Stimulated activated naive CD4-positive, alpha-beta T cell treated with Interleukin-2 at 50 U/mL for 16 hours (primary cell): Measurements from ENCODE around the gene NELFA.

ENCODE experiments used
- DNase-seq: peaks from one replicate; lab custom pipeline; 2025; lab: John Stamatoyannopoulos, UW

NELFA gene

GRCh38 chr4:2008921-2009650 lies at the start of gene NELFA:
TSS of gene NELFA (minus strand) at chr4:2008974. CDS start at chr4:2008959, 15 bp downstream.
- DNase-seq, result peak; percentile 92

GRCh38 chr4:2057382-2058065 lies 48.8 kb upstream of the NELFA start:
- no peak for DNase-seq

- no peak for DNase-seq
These were observed 45.4 kb upstream of the NELFA start for GRCh38 chr4:2054217-2054616.

- no peak for DNase-seq
These were observed 42.3 kb upstream of the NELFA start for GRCh38 chr4:2051086-2051485.

GRCh38 chr4:2049811-2050210 lies 41.0 kb upstream of the NELFA start:
- DNase-seq, result no peak

- no peak for DNase-seq
These were observed 40.6 kb upstream of the NELFA start for GRCh38 chr4:2049381-2049780.

- no peak for DNase-seq
These were observed 40.1 kb upstream of the NELFA start for GRCh38 chr4:2048831-2049230.

- no peak for DNase-seq
These were observed 39.2 kb upstream of the NELFA start for GRCh38 chr4:2047781-2048581.

GRCh38 chr4:2047031-2047660 lies 38.4 kb upstream of the NELFA start:
- no peak for DNase-seq

GRCh38 chr4:2046031-2046961 lies 37.5 kb upstream of the NELFA start:
- DNase-seq, result no peak

GRCh38 chr4:2045518-2045951 lies 36.8 kb upstream of the NELFA start:
- DNase-seq, result no peak

GRCh38 chr4:2044542-2045517 lies 36.1 kb upstream of the NELFA start:
- no peak for DNase-seq

GRCh38 chr4:2044119-2044485 lies 35.3 kb upstream of the NELFA start:
- DNase-seq, result no peak

GRCh38 chr4:2043396-2044118 lies 34.8 kb upstream of the NELFA start:
- no peak for DNase-seq

- no peak for DNase-seq
These were observed 34.2 kb upstream of the NELFA start for GRCh38 chr4:2042947-2043395.

- DNase-seq, result peak; percentile 39
These were observed 33.6 kb upstream of the NELFA start for GRCh38 chr4:2042204-2042946.

- DNase-seq, result peak; percentile 74
These were observed 32.7 kb upstream of the NELFA start for GRCh38 chr4:2041239-2042130.
